Aorta (tissue), 5 donors: ENCODE results near the gene KLKB1. TPM values are rescaled to one million over a fixed set of nuclear protein-coding genes. Genes with fewer than 3 reads are reported as not detected.

ENCODE experiments used
- ATAC-seq: fragments of 200-7000 bp; cut with Tn5 transposase; one replicate; pipeline ENCODE4 v1.9.1; 2022; ENCODE audit warnings: moderate library complexity; ENCODE audit not compliant: low FRiP score
- DNase-seq, 2 donors: peaks; one replicate each; pipeline ENCODE4 v3.0.0-alpha.2; 2020
- H3K27ac ChIP-seq, 2 donors: one replicate each; pipeline ENCODE4 v1.5.1; 2013; ENCODE audit warnings: low read length in 2 of 2, mild to moderate bottlenecking in 2 of 2, moderate library complexity in 2 of 2, control low read depth in 1 of 2, inconsistent platforms in 1 of 2, low read depth in 1 of 2
- H3K27me3 ChIP-seq, 2 donors: one replicate each; pipeline ENCODE4 v1.6.1; 2013; ENCODE audit warnings: control low read depth in 1 of 2, low read length in 1 of 2, mild to moderate bottlenecking in 1 of 2, moderate library complexity in 1 of 2; ENCODE audit not compliant: insufficient read depth in 2 of 2, control insufficient read depth in 1 of 2
- H3K36me3 ChIP-seq, 2 donors: one replicate each; pipeline ENCODE4 v1.6.1; 2013; ENCODE audit warnings: control low read depth in 1 of 2, low read length in 1 of 2, mild to moderate bottlenecking in 1 of 2; ENCODE audit not compliant: insufficient read depth in 2 of 2, control insufficient read depth in 1 of 2
- H3K4me1 ChIP-seq, 2 donors: one replicate each; pipeline ENCODE4 v1.6.1; 2013; ENCODE audit warnings: low read length in 2 of 2, control low read depth in 1 of 2, mild to moderate bottlenecking in 1 of 2, moderate library complexity in 1 of 2; ENCODE audit not compliant: insufficient read depth in 2 of 2, control insufficient read depth in 1 of 2
- H3K4me3 ChIP-seq, 2 donors: one replicate each; pipeline ENCODE4 v1.5.1; 2013; ENCODE audit warnings: low read length in 2 of 2, control low read depth in 1 of 2, mild to moderate bottlenecking in 1 of 2
- H3K9me3 ChIP-seq: one replicate; pipeline ENCODE4 v1.6.1; 2013; ENCODE audit warnings: mild to moderate bottlenecking, low read length; ENCODE audit not compliant: control insufficient read depth
- WGBS, 2 donors: extraction: QIAGEN DNeasy Blood & Tissue Kit; methylation state at CpG; one replicate each; pipeline ENCODE4 v1.1.7; 2013; 5-methylcytosine and 5-hydroxymethylcytosine counted together
- intact Hi-C, 2 donors: fragments of 100-400 bp; cut with DNase I; formaldehyde crosslinking; loops; one replicate each; pipeline versions ENCODE4 v1.14.2 to v1.15.0; 2022
- polyA plus RNA-seq, 2 donors: library from polyadenylated mRNA; stranded (reverse); fragments of 200-250 nt; gene quantifications; one replicate each; pipeline ENCODE4 v1.2.3, GENCODE V29; 2013
- total RNA-seq, 2 donors: library from RNA; stranded (reverse); fragmentation: NEBNext Ultra II Directional; extraction: Animal tissue kit (Norgen Biotek cat#: 25700); gene quantifications; one replicate each; pipeline ENCODE4 v1.2.1, GENCODE V29; 2021
- donor health status: healthy with polysubstance abuse.
- donor health status: Bipolar disorder and iron deficiency.
- donor health status: DM: no; HTN: no; CAD: no.
- donor health status: DM: no; HTN: no; CAD: no.
- donor health status: DM: yes; HTN: yes; CAD: no.

KLKB1 gene
- total and polyA plus RNA-seq, 4 donors: 1.2 to 7.3 (median 2.2) TPM; not detected in 1

GRCh38 chr4:186200516-186200915 lies 26.8 kb upstream of the KLKB1 start:
- ATAC-seq (no peak), DNase-seq (no peak)
- Histone ChIP-seq H3K4me1 (no peaks in the 10 kb centered on the region), H3K36me3 (peaks cover 0 to 2% of the 10 kb centered on the region in 2 donors), H3K9me3 (no peaks in the 10 kb centered on the region), H3K27ac (no peak overlapping the region), H3K4me3 (no peak overlapping the region), H3K27me3 (no peaks in the 10 kb centered on the region)
- intact Hi-C loops: no loop called here
- 72 to 75% methylated on average over 6 of the region's 6 CpGs for WGBS, 2 donors

GRCh38 chr4:186201010-186201409 lies 26.3 kb upstream of the KLKB1 start:
- H3K27ac ChIP-seq: no peak overlapping the region
- no peak overlapping the region for H3K4me3 ChIP-seq
- H3K36me3 ChIP-seq: peaks cover 0 to 2% of the 10 kb centered on the region in 2 donors
- intact Hi-C loops: no loop called here
- H3K9me3 ChIP-seq: no peaks in the 10 kb centered on the region
- H3K27me3 ChIP-seq: no peaks in the 10 kb centered on the region
- ATAC-seq (no peak), DNase-seq (no peak)
- 76 to 83% methylated on average over 7 of the region's 7 CpGs for WGBS, 2 donors
- no peaks in the 10 kb centered on the region for H3K4me1 ChIP-seq

- Histone ChIP-seq H3K27me3 (no peaks in the 10 kb centered on the region), H3K36me3 (peaks cover 0 to 2% of the 10 kb centered on the region in 2 donors), H3K27ac (no peak overlapping the region), H3K9me3 (no peaks in the 10 kb centered on the region), H3K4me1 (no peaks in the 10 kb centered on the region), H3K4me3 (no peak overlapping the region)
- ATAC-seq: peak; percentile 61
- intact Hi-C loops: no loop called here
- peak in 1 of 2 donors; percentile 63 for DNase-seq
- 32 to 38% methylated on average over 9 of the region's 9 CpGs for WGBS, 2 donors
Observed at GRCh38 chr4:186201535-186202230, 25.6 kb upstream of the KLKB1 start.

GRCh38 chr4:186202490-186203140 lies 24.7 kb upstream of the KLKB1 start:
- intact Hi-C loops: no loop called here
- H3K36me3 ChIP-seq: peaks cover 0 to 2% of the 10 kb centered on the region in 2 donors
- H3K9me3 ChIP-seq: no peaks in the 10 kb centered on the region
- no peaks in the 10 kb centered on the region for H3K4me1 ChIP-seq
- H3K27me3 ChIP-seq: no peaks in the 10 kb centered on the region
- 88 to 92% methylated on average over 8 of the region's 8 CpGs for WGBS, 2 donors
- no peak for DNase-seq
- H3K4me3 ChIP-seq: no peak overlapping the region
- no peak overlapping the region for H3K27ac ChIP-seq
- ATAC-seq: no peak

GRCh38 chr4:186203406-186203805 lies 23.9 kb upstream of the KLKB1 start:
- no peak for ATAC-seq
- Histone ChIP-seq H3K4me1 (no peaks in the 10 kb centered on the region), H3K4me3 (no peak overlapping the region), H3K9me3 (no peaks in the 10 kb centered on the region), H3K27me3 (no peaks in the 10 kb centered on the region), H3K27ac (no peak overlapping the region), H3K36me3 (peaks cover 0 to under 1% of the 10 kb centered on the region in 2 donors)
- 45 to 47% methylated on average over 12 of the region's 12 CpGs for WGBS, 2 donors
- no peak for DNase-seq
- intact Hi-C loops: no loop called here

DNA sequence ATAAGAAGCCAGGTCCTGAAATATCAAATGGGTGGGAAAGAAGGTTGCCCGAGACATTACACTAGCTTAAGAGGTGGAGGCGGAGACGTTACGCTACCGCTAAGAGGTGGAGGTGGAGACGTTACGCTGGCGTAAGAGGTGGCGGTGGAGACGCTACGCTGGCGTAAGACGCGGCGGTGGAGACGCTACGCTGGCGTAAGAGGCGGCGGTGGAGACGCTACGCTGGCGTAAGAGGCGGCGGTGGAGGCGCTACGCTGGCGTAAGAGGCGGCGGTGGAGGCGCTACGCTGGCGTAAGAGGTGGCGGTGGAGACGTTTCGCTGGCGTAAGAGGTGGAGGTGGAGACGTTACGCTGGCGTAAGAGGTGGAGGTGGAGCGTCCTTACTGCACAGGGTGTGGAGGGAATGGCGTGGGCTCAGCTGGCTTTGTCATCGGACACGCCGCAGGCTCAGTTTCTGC lies 23.2 kb upstream of the KLKB1 start:
- no peaks in the 10 kb centered on the region for H3K27me3 ChIP-seq
- ATAC-seq: no peak
- H3K36me3 ChIP-seq: peaks cover 0 to 2% of the 10 kb centered on the region in 2 donors
- no peaks in the 10 kb centered on the region for H3K9me3 ChIP-seq
- intact Hi-C loops: no loop called here
- no peak overlapping the region for H3K27ac ChIP-seq
- 52 to 54% methylated on average over 45 of the region's 45 CpGs for WGBS, 2 donors
- H3K4me3 ChIP-seq: no peak overlapping the region
- H3K4me1 ChIP-seq: no peaks in the 10 kb centered on the region
- peak in 1 of 2 donors; percentile 62 for DNase-seq

DNA sequence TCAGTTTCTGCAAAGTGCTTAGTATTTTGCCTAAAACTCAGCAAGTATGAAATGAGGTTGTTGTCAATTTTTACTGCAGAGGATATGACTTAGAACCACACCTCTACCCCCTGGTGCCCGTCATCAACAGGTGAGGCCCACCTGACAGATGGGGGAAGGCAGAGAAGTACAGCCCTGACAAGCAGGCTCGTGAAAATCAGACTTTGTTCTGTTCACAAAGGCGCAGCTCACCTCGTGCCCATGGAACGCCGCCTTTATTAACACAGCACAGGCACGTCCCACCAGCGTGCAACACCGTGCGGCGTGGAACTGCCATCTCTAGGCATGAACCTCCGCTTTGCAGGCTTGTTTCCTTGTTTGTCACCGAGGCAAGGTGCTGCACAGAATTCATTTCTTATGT lies 22.6 kb upstream of the KLKB1 start:
- WGBS, 2 donors: 72 to 77% methylated on average over 13 of the region's 13 CpGs
- DNase-seq (no peak), ATAC-seq (no peak)
- intact Hi-C loops: no loop called here
- Histone ChIP-seq H3K9me3 (no peaks in the 10 kb centered on the region), H3K36me3 (peaks cover 0 to 2% of the 10 kb centered on the region in 2 donors), H3K4me3 (no peak overlapping the region), H3K4me1 (no peaks in the 10 kb centered on the region), H3K27me3 (no peaks in the 10 kb centered on the region), H3K27ac (no peak overlapping the region)

- Histone ChIP-seq H3K36me3 (peaks cover 0 to 2% of the 10 kb centered on the region in 2 donors), H3K27ac (no peak overlapping the region), H3K27me3 (no peaks in the 10 kb centered on the region), H3K9me3 (no peaks in the 10 kb centered on the region), H3K4me3 (no peak overlapping the region), H3K4me1 (no peaks in the 10 kb centered on the region)
- DNase-seq (no peak), ATAC-seq (no peak)
- intact Hi-C loops: no loop called here
- 85 to 86% methylated on average over 8 of the region's 8 CpGs for WGBS, 2 donors
Observed at GRCh38 chr4:186205156-186205555, 22.2 kb upstream of the KLKB1 start.
